Spinal cord (tissue), 10 donors: Measurements from ENCODE around the gene ERFL. TPM values are rescaled to one million over a fixed set of nuclear protein-coding genes. Genes with fewer than 3 reads are reported as not detected.

Source experiments
- DNase-seq, 6 donors: peaks; one replicate each; pipeline versions ENCODE4 v3.0.0 to v3.0.0-alpha.2; 2013 to 2015; ENCODE audit warnings: low spot score in 6 of 6, low read depth in 4 of 6
- H3K27ac ChIP-seq: one replicate; pipeline ENCODE4 v1.5.1; 2013; ENCODE audit warnings: low read depth, low read length, control low read depth
- H3K27me3 ChIP-seq: one replicate; pipeline ENCODE4 v1.6.1; 2013; ENCODE audit warnings: low read length; ENCODE audit not compliant: control insufficient read depth, insufficient read depth
- H3K36me3 ChIP-seq: one replicate; pipeline ENCODE4 v1.6.1; 2013; ENCODE audit warnings: low read length; ENCODE audit not compliant: control insufficient read depth, insufficient read depth
- H3K4me1 ChIP-seq: one replicate; pipeline ENCODE4 v1.6.1; 2013; ENCODE audit warnings: low read length; ENCODE audit not compliant: control insufficient read depth, insufficient read depth
- H3K4me3 ChIP-seq: one replicate; pipeline ENCODE4 v1.5.1; 2013; ENCODE audit warnings: low read depth, low read length, control low read depth
- H3K9me3 ChIP-seq: one replicate; pipeline ENCODE4 v1.6.1; 2013; ENCODE audit warnings: low read length; ENCODE audit not compliant: control insufficient read depth, insufficient read depth
- WGBS: methylation state at CpG from one replicate; pipeline ENCODE4 v1.1.5; 2013; ENCODE audit warnings: missing lambda C conversion rate; ENCODE audit not compliant: insufficient coverage; 5-methylcytosine and 5-hydroxymethylcytosine counted together
- polyA plus RNA-seq, 2 donors: library from polyadenylated mRNA; unstranded; fragments of 120-200 nt; gene quantifications; one replicate each; pipeline ENCODE4 v1.2.1, GENCODE V29; 2013; ENCODE audit not compliant: insufficient read length in 2 of 2
- total RNA-seq, 2 donors: library from RNA; depleted of rRNA in 1 of 2; stranded (reverse); fragments of 120-200 nt in 1 of 2; fragments of >200 nt in 1 of 2; gene quantifications; one replicate each; pipeline versions ENCODE4 v1.2.3 to v1.2.4, GENCODE V29; 2013 to 2014
- donor health status: healthy.

Gene ERFL
- total and polyA plus RNA-seq, 4 donors = 0.11 to 1.3 (median 0.78) TPM; not detected in 1

DNA sequence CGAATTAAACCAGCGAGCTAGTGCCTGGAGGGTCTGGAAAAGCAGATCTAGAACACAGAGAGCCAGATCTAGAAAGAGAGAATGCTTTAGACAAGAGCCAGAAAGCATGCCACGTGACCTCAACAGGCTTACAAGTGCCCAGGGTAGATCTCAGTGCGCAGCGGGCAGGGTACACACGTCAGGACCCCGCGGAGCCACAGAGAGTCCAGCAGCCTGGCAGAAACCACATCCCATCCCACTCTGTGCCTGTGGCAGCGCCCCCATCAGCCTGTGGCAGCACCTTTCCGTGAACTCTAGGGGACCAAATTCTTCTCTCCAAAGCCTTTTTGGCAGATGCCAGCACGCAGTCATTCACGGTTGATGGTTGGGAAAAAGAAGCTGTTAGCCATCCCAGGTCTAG is 39.3 kb downstream of the ERFL start:
- no peaks in the 10 kb centered on the region for H3K27me3 ChIP-seq
- WGBS = 92% methylated on average over 10 of the region's 12 CpGs
- no peaks in the 10 kb centered on the region for H3K9me3 ChIP-seq
- H3K27ac ChIP-seq = no peak overlapping the region
- peaks cover 46% of the 10 kb centered on the region for H3K36me3 ChIP-seq
- H3K4me1 ChIP-seq = peaks cover 27% of the 10 kb centered on the region
- H3K4me3 ChIP-seq = no peak overlapping the region
- DNase-seq = no peak

DNA sequence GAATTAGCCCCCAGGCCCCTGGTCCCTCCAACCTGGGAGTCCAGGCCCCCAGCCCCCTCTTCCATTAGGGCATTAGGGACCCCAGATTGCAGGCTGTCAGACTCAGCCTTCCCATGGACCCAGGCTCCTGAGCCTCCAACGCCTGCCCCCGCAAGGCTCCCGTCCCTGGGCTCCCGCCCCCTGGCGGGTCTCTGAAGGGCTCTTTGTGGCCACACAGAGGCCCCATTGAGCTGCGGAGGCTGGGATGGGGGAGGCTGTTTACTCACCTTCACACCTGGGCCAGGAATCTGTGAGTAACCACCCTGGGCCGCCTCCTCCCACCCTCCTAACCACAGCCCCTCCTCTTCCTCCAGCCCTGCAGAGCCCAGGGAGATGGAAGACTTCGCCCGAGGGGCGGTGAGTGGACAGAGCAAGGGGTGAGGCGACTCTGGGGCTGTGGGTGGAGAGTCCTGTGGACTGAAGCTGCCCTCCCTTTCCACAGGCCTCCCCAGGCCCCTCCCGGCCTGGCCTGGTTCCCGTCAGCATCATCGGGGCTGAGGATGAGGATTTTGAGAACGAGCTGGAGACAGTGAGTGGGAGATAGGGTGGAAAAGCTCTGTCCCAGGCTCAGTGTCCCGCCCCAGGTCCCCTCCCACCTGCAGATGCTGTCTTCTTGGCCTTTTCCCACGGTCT is 40.4 kb downstream of the ERFL start:
- 36% methylated on average over 6 of the region's 17 CpGs for WGBS
- H3K4me3 ChIP-seq = no peak overlapping the region

DNA sequence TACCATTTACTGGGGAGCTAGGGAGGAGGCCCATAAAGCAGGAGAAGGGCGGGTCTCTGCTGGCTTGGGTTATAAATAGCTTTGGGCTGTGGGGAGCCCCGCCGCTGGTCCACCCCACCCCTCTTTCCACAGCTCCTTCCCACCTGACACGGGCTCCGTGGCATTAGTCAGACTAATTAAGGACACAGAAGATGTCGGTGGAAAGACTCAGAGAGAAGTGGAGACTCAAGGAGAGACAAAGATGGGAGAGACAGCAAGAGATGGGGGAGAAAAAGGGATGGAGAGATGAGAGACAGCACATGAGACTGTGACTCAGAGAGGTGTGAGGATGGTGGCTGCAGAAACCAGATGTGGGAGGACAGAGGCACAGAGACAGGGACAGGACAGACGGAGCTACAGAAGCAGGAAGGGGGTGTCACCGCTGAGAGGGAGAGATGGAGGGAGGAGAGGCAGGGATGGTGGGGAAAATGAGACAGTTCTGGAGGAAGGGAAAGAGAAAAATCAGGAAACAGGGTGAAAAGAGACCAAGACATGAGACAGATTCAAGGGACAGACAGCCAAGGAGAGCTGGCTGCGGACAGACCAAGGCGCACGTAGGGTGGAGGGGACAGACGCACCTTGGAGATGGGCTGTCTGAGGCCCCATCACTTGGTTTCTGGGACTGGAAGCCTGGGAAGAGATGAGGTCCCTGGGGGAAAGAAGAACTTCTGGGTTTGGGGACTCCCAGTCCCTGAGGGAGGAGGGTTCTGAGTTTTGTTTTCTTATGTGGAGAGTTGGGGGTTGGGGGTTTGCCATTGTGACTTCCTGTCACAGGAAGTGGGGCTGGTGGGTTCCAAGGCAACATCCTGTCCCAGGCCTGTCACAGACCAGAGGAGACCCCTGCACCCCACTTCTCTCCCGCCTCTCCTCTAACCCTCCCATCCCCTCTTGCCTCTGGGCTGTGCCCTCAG is 41.2 kb downstream of the ERFL start:
- no peaks in the 10 kb centered on the region for H3K9me3 ChIP-seq
- H3K4me3 ChIP-seq = no peak overlapping the region
- WGBS = 73% methylated on average over 8 of the region's 13 CpGs
- peaks cover 35% of the 10 kb centered on the region for H3K4me1 ChIP-seq
- DNase-seq = no peak
- peaks cover 5% of the 10 kb centered on the region for H3K27me3 ChIP-seq
- no peak overlapping the region for H3K27ac ChIP-seq
- H3K36me3 ChIP-seq = peaks cover 33% of the 10 kb centered on the region

More for the DNA sequence above, 40.4 kb downstream of the ERFL start:
- H3K27ac ChIP-seq = no peak overlapping the region
- peaks cover 42% of the 10 kb centered on the region for H3K36me3 ChIP-seq
- DNase-seq = no peak
- no peaks in the 10 kb centered on the region for H3K9me3 ChIP-seq
- peaks cover 5% of the 10 kb centered on the region for H3K27me3 ChIP-seq
- peaks cover 35% of the 10 kb centered on the region for H3K4me1 ChIP-seq

DNA sequence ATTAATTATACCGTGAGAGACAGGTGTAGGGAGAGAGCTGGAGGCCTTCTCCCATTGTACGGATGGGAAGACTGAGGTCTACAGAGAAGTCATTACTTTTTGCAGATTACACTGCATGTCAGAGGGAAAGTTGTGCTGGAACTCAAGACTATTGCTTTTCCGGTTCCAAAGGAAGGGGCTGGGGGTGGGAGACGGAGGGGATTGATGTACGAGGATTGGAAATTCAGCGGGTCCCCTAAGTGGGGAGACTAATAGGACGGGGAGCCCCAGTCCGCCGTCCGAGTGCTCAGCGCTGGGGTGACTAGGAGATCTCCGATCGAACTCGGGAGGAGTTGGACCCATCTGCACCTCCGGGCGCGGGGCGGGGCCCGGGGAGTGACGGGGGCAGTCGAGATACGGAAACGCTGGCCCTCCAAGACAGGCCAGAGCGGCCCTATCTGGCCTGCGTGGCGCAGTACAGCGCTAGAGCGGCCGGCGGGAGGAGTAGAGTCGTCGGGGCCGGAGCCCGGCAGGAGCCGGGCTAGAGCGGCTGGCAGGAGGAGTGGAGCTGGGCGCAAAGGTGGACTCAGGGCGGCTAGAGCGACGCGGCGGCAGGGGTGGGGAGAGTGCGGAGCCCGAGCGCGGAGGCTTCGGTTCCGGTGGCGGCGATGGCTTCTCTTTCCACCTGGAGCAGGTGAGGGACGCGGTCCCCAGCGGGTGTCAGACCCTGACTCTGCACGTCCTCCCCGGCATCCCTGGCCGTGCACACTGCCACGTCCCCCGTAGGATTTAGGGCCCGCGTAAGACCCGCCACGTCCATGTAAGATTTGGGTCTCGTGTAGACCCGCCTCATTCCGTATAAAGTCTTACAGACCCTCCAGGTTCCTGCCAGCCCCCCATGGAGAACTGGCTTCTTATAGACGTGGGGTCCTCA is 44.2 kb downstream of the ERFL start:
- Histone ChIP-seq H3K4me1 (peaks cover 35% of the 10 kb centered on the region), H3K4me3 (peak overlapping the region; percentile 88), H3K27me3 (peaks cover 8% of the 10 kb centered on the region), H3K9me3 (no peaks in the 10 kb centered on the region), H3K27ac (peak overlapping the region; percentile 69), H3K36me3 (peaks cover 13% of the 10 kb centered on the region)
- WGBS = under 1% methylated on average over 66 of the region's 66 CpGs
- DNase-seq = peak; percentile 74 to 98 (median 88)

DNA sequence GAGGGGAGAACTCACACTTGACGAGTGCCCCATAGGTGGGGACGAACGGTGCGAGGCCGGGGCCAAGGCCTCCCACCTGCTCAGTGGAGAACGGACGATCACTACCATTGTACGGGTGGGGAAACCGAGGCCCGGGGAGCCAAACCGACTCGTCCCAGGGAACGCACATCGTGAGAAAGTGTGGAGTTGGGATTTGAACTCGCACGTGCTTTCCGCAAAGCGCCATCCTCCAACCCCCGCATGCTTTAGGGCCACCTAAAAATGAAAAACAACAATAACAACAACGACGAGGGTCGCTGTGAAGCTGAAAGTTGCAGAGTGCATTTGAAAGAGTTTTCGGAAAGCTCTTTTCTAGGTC is 44.8 kb downstream of the ERFL start:
- H3K4me3 ChIP-seq = peak overlapping the region; percentile 88
- H3K36me3 ChIP-seq = peaks cover 8% of the 10 kb centered on the region
- H3K27ac ChIP-seq = peak overlapping the region; percentile 69
- H3K27me3 ChIP-seq = peaks cover 8% of the 10 kb centered on the region
- H3K4me1 ChIP-seq = peaks cover 35% of the 10 kb centered on the region
- 2% methylated on average over 14 of the region's 23 CpGs for WGBS
- DNase-seq = peak in 1 of 6 donors; percentile 15
- no peaks in the 10 kb centered on the region for H3K9me3 ChIP-seq

DNA sequence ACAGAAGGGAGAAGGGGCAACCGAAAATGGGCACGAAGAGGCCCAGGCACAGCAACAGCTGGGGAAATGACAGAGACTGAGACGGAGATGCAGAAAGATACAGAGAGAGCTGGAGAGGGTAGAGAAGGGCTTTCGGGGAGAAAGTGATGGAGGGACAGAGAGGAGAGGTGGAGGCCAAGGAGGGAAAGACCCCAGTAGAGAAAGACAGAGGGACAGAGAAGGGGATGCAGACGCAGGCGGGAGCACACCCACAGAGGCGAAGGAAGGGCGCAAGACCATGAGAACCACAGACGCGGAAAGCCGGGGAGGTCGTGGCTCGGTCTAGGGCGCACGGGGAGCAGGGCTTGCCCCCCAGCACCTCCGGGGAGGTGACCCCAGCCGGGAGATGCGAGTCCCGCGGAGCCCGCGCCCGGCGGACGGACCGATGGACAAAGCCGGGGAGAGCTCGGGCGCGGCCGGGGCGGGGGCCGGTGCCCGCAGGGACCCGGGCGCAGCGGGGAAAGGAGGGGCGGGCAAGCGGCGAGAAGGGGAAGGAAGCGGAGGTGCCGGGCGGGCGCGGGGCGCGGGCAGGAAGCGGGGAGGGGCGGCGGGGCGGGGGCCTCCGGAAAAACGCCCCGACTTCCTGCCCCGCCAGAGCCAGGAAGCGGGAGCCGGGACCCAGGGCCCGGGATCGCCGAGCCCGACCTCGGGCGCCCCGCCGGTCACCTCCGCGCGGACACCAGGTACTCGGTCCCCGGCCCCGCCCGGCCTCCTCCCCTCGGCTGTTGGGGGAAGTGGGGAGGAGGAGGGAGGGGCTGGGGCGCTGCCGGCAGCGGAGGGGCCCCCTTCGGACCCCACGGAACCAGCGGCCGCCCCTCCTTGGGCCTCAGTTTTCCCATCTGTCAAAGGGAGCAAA is 45.4 kb downstream of the ERFL start, which contains the start of gene ARHGEF1:
ARHGEF1 (plus strand) TSS at position 617 of the 895 bp plus-strand sequence. CDS start 4,899 bp downstream, outside the sequence.
- Histone ChIP-seq H3K4me3 (peak within 1 kb of the TSS; percentile 88), H3K27ac (peak within 1 kb of the TSS; percentile 69), H3K4me1 (peaks cover 34% of the 10 kb centered on the region), H3K9me3 (no peaks in the 10 kb centered on the region), H3K36me3 (peaks cover 3% of the 10 kb centered on the region), H3K27me3 (peaks cover 8% of the 10 kb centered on the region)
- peak in 1 of 6 donors; percentile 40 for DNase-seq
- WGBS = 1% methylated on average over 80 of the region's 80 CpGs

DNA sequence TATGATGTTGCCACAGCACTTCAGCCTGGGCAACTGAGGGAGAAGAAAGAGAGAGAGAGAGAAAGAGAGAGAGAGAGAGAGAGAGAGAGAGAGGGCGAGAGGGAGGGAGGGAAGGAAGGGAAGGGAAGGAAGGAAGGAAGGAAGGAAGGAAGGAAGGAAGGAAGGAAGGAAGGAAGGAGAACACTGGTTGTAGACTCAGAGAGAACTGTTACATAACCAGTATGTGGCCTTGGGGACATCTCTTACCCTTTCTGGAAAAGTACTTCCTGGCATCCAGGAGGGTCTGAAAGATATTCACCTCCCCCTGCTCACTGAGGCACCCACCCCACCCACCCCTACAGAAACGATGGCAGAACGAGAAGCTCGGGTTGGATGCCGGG is 47.9 kb downstream of the ERFL start:
- no peaks in the 10 kb centered on the region for H3K9me3 ChIP-seq
- peaks cover 8% of the 10 kb centered on the region for H3K27me3 ChIP-seq

DNA sequence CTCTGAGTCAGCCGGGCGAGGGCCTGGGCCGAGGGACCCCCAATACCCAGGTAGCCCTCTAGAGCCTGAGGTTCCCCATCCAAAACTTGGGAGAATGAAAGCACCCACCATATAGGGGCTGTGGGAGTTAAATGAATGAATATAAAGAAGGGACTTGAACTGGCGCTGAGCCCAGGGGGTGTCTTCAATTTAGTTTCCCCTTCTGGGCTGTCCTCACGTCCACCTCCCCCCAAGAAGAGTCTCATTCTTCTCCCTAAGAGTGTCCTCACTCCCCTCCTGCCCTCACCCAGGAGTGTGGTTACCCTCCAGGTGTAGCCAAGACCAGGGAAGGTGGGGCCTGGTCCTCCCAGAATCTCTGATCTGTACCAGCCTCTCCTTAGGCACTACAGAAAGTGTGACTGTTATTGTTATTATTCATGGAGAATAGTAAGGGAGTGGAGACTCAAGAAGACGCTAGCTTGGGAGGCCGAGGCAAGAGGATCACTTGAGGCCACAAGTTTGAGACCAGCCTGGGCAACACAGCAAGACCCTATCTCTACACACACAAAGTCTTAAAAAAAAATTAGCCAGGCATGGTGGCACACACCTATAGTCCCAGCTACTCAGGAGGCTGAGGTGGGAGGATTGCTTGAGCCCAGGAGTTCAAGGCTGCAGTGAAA is 48.5 kb downstream of the ERFL start:
- Histone ChIP-seq H3K36me3 (no peaks in the 10 kb centered on the region), H3K27ac (no peak overlapping the region), H3K4me1 (peaks cover 17% of the 10 kb centered on the region), H3K9me3 (no peaks in the 10 kb centered on the region), H3K4me3 (no peak overlapping the region), H3K27me3 (peaks cover 8% of the 10 kb centered on the region)
- 82% methylated on average over 5 of the region's 7 CpGs for WGBS
- no peak for DNase-seq

More for the DNA sequence above, 47.9 kb downstream of the ERFL start:
- Histone ChIP-seq H3K27ac (no peak overlapping the region), H3K36me3 (no peaks in the 10 kb centered on the region), H3K4me3 (no peak overlapping the region), H3K4me1 (peaks cover 21% of the 10 kb centered on the region)
- WGBS = no CpG with 5 or more reads among the region's 5 CpGs
- no peak for DNase-seq
